HUDEP-2 (cell line): Measurements from ENCODE around the gene PROCA1.
"Not testable (repeated sequence)": the region's sequence is repeated elsewhere in the genome, so short reads cannot be mapped to it uniquely, and the experiment has no call there.

Source experiments
- DNase-seq, 76 experiments: peaks; one replicate each; lab custom pipeline; 2025; ENCODE audit not compliant: unreplicated experiment in 76 of 76; lab: John Stamatoyannopoulos, UW

PROCA1 gene

DNA sequence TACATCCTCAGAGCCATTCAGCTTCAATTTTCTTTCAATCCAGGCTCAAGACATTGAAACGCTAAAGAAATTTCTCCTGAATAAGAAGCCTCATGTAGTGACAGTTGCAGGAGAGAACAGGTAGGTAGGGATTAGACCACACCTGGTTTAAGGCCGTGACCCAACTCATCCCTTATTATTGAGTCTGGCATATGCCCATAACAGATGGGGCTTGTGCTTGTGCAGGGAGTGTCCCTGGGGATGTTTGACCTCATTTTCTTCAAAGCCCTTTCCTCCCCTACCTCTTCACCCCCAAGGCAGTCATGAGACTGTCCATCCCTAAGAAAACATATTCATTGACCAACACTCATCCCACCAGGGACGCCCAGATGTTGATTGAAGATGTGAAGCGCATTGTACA, 25.4 kb downstream of the PROCA1 start:
- no peak for DNase-seq

DNA sequence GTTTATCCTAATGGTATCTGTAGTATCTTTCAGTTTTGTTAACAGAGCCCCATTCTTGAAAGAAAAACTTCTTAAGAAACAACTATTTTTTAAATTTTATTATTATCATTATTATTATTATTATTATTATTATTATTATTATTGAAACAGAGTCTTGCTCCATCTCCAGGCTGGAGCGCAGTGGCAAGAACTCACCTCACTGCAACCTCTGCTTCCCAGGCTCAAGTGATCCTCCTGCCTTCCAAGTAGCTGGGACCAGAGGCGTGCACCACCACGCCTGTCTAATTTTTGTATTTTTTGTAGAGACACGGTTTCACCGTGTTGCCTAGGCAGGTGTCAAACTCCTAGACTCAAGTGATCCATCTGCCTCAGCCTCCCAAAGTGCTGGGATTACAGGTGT, 26.3 kb downstream of the PROCA1 start:
- DNase-seq = no peak

DNA sequence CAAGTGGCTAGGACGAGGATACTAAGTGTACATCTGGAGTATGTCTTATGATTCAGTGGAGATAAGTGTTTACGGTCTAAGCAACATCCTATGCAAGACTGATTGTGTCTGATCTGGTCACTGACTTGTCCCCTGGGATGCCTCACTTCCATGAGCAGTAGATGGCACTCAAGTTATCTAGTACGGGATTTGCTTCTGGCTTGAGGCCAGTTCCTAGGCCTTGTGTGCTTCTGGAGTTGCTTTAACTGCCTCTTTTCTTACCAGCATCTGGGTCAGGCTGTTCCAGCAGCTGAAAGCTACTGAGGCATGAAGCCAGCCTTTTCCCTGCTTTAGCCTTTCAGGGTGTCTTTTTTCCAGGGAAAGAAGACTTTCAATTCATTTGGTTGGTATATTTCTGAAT, 26.7 kb downstream of the PROCA1 start:
- peak in 3 of 76 experiments; percentile 3 to 14 (median 3) for DNase-seq

DNA sequence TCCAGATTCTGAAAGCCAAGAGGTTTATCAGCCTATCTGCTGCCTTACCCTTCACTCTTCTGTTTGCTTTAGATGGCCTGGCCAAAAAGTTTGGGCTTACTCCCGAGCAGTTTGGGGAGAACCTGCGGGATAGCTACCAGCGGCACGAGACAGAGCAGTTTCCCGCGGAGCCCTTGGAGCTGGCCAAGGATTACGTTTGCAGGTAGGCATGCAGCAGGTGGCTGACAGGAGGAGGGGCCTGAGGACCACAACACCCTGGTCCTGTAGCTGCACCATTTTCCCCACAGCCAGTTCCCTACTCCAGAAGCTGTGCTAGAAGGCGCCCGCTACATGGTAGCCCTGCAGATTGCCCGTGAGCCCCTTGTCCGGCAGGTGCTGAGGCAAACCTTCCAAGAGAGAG, 29.0 kb downstream of the PROCA1 start:
- no peak for DNase-seq

DNA sequence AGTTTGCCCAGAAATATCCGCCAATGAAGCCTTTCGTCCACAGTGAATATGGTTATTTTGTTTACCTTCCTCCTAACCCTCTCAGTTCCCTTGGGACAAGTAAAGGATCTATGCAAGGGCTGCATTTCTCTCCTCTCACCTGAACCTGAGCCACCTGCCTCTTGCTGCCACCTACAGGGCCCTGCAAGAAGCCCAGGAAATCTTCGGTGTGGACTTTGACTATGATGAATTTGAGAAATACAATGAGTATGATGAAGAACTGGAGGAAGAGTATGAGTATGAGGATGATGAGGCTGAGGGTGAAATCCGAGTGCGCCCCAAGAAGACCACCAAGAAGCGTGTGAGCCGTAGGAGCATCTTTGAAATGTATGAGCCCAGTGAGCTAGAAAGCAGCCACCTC, 35.7 kb downstream of the PROCA1 start:
- DNase-seq = peak in 1 of 76 experiments; percentile 18

DNA sequence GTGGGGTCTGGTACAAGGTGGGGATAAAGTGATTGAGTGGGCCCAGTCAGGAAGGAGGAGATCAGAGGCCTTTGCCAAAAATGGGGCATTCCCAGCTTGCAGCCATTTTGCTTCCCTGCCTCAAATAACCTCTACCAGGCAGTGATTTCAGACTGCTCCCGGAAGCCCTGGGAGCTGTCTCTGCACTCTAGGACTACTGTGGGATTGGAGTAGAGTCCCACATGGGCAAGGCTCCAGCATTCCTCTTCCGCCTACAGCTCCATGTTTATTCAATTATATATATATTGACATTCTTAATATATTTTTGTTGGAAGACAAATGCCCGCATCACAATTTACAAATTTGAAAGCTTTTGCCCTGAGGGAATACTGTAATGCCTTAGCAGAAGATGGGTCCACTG, 36.2 kb downstream of the PROCA1 start:
- no peak for DNase-seq

DNA sequence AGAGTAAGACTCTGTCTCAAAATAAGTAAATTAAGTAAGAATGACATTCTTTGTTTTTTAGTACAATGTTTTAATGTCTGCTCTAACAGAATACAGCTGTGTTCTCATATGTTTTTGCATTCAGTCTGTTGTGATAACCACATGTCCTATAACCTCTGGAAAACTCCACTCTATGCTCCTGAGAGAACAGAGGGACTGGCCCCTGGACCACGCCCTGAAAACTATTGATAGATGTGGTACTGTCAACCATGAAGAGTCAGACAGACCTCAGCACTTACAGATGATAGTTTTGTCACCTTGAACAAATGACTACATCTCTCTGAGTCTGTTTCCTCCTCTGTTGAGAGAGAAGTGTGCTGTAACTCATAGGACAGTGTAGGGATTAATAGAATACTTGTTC, 41.8 kb downstream of the PROCA1 start:
- no peak for DNase-seq

DNA sequence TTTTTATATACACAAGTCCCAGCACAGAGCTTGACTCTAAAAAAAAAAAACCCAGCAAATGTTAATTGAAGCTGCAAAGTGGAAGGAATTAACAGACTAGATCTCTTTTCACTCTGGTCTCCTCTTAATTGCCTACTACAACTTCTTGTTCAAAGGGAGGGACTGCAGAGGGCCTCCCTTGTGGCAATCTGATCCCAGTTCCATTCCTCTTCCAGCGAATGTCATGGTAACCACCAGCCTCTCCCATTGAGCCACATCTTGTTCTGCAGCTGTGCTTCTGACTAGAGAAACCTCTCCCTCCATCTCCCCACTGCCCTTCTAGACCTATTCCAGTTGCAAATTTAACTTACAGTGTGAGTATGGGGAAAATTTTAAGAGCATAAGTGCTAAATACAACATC, 43.8 kb downstream of the PROCA1 start:
- no peak for DNase-seq

DNA sequence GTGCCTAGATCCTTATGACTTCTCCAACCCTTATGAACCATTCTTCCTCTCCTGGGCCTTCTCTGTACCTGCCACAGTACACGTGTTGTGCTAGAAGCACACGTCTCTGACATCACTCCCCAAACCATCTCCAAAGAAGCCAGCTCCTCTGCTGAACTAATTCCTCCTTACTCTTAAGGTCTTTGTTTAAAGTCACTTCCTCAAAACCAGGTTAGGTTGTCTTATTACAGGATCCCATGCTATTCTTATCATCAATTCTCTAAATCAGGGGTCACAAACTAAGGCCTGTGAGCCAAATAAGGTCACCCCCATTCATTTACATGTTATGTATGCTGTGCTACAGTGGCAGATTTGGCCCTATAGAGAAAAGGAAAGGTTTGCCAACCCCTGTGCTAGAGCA, 45.7 kb downstream of the PROCA1 start:
- DNase-seq = no peak

DNA sequence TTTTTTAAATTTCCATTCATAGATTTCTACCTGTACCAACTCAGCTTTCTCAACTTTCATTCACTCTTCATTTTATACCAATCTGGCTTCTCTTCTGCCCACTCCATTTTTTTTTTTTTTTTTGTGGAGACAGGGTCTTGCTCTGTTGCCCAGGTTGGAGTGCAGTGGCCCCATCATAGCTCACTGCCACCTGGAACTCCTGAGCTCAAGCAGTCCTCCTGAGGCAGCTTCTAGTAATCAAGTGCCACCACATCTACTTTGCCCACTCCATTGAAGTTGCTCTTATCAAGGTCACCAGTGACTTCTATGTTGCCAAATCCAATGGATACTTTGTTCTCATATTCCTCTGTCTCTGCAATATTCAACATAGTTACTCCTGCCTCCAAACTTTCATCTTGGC, 48.0 kb downstream of the PROCA1 start:
- DNase-seq = peak in 1 of 76 experiments; percentile 3

DNA sequence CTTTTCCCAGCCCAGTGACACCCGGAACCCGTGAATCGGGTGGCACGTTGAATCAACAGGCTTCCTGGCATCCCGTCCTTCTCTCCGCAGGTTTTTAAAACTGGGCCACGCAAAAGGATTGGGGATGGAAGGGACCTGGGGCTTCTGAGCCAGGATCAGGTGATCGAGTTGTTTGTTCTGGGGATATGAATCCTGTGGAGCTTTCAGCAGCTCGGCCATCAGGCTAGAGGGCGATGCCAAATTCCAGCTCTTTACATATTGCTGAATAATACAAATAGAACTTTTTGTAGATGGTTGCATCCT, 49.2 kb downstream of the PROCA1 start:
- no peak for DNase-seq

DNA sequence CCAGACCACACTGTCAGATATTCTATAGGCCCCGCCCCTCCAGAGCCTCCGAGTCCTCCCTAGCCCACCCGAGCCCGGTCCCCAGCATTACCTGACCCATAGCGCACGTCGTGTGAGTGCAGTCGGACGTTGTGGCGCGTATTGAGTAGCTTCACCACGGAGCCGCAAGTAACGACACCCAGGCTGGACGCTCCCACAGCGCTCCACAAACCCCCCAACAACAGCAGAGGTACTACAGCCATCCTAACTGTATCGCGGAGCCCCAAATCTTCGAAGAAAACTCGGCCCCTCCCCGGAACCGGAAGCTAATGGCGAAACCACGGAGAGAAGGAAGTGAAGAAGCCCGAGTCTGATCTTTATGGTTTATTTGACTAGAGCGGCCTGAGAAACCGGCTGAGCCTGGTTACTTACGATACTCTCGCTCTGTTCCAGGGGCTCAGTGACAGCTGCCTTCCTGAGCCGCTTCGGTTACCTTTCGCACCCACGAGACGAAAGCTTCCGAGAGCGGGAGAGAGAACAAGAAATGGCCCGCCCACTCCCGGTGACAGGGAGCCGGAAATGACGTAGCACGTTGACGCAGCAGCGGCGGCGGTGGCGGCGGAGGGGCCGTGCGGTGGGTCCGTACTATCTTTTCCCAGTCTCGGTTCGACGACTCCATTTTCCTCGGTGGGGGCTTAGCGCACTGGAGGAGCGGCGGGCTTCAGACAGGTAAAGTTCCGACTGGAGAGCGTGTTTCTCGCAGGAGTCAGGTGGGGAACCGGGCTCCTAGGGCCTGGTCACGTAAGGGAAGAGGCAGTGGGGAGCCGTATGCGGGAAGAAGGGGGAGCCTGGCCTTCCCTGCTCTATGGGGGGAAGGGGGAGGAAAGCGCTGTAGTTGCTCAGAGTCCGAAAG, 49.8 kb downstream of the PROCA1 start, which contains the start of the genes SDF2 and SUPT6H:
TSS of gene SDF2 (minus strand) at position 272 of the 892 bp plus-strand sequence. CDS start at position 242, 30 bp downstream.
TSS of gene SUPT6H (plus strand) at position 571 of the 892 bp plus-strand sequence. CDS start 11,197 bp downstream, outside the sequence.
- DNase-seq = peak in 75 of 76 experiments; percentile 6 to 92 (median 77)

DNA sequence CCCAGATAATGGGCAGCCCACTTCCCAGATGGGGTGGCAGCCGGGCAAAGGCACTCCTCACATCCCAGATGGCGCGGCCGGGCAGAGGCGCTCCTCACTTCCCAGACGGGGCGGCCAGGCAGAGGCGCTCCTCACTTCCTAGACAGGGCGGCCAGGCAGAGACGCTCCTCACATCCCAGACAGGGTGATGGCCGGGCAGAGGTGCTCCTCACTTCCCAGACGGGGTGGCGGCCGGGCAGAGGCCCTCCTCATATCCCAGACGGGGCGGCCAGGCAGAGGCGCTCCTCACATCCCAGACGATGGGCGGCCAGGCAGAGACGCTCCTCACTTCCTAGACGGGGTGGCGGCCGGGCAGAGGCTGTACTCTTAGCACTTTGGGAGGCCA, 52.2 kb downstream of the PROCA1 start:
- DNase-seq = not testable (repeated sequence)

DNA sequence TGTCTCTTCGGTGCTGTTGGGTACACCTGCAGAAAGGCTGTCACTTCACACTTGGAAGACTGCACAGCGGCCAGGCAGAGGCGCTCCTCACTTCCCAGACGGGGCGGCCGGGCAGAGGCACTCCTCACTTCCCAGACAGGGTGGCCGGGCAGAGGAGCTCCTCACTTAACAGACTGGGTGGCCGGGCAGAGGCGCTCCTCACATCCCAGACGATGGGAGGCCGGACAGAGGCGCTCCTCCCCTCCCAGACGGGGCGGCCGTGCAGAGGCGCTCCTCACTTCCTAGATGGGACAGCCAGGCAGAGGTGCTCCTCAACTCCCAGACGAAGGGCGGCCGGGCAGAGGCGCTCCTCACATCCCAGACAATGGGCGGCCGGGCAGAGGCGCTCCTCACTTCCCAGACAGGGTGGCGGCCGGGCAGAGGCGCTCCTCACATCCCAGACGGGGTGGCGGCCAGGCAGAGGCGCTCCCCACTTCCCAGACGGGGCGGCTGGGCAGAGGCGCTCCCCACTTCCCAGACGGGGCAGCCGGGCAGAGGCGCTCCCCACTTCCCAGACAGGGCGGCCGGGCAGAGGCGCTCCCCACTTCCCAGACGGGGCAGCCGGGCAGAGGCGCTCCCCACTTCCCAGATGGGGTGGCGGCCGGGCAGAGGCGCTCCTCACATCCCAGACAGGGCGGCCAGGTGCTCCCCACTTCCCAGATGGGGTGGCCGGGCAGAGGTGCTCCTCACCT, 52.8 kb downstream of the PROCA1 start:
- DNase-seq = not testable (repeated sequence)

DNA sequence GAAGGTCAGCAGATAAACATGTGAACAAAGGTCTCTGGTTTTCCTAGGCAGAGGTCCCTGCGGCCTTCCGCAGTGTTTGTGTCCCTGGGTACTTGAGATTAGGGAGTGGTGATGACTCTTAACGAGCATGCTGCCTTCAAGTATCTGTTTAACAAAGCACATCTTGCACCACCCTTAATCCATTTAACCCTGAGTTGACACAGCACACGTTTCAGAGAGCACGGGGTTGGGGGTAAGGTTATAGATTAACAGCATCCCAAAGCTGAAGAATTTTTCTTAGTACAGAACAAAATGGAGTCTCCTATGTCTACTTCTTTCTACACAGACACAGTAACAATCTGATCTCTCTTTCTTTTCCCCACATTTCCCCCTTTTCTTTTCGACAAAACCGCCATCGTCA, 53.3 kb downstream of the PROCA1 start:
- DNase-seq = not testable (repeated sequence)

DNA sequence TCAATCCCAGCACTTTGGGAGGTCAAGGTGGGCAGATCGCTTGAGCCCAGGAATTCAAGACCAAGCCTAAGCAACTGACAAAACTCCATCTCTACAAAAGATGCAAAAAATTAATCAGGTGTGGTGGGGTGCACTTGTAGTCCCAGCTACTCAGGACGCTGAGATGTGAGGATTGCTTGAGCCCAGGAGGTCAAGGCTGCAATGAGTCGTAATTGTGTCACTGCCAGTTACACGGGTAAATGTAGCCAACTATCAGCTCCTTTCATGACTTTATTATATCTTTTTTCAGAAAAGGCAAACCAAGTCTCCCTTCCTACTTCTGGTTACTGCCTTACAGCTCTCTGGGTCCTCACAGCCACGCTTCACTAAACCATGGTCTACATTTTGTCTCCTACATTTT, 53.9 kb downstream of the PROCA1 start:
- no peak for DNase-seq

DNA sequence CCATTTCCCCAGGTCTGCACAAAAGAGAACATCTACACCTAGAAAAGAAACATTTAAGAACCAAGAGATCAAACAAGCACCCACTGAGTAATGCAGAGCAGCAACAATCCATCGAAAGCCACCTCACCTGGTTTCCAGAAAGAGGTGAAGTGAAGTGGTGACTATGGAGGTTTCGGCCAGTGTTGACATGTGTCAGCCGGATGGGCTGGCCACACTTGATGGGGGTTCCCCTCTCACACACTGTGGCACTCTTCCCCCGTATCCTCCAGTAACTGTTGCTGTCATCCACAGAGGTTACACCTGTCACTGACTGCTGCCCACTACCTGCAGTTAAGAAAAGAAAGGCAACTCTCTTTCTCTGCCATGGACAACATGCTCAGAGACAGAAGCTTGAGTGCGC, 56.5 kb downstream of the PROCA1 start:
- DNase-seq = no peak
